Measurements from ENCODE around the gene REX1BD. TPM values are rescaled to one million over a fixed set of nuclear protein-coding genes. Genes with fewer than 3 reads are reported as not detected.

The REX1BD gene
- total and polyA plus RNA-seq, 11 donors: 42.9 to 205 (median 68.2) TPM

DNA sequence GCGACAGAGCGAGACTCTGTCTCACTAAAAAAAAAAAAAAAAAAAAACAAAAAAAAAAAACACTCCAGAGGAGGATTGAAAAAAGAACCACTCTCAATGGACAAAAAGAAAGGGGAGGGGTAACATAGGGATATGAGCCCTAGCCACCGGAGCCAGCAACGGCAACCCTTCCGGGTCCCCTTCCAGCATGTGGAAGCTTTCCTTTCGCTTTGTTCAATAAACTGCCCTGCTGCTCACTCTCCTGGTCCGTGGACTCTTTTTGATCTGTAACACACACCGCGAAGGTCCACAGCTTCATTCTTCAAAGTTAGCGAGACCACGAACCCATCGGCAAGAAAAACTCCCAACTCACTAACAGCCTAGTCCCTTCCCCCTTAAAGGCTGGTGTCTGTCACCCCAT, 1.0 kb upstream of the REX1BD start:
- no peak for DNase-seq
- H3K4me3 ChIP-seq: no peak overlapping the region
- intact Hi-C loops (cut with DNase I): loop anchor here in 6 of 10 donors (5.0 to 10.0 kb wide), 5 partner anchors 115 to 260 kb away; no protein-coding TSS in a partner anchor
- ATAC-seq: no peak
- peak overlapping the region in 4 of 12 donors; percentile 90 to 97 (median 92) for H3K27ac ChIP-seq
- no peaks in the 10 kb centered on the region for H3K27me3 ChIP-seq
- H3K9me3 ChIP-seq: no peaks in the 10 kb centered on the region
- peaks cover 0 to 15% (median 11%) of the 10 kb centered on the region in 9 donors for H3K36me3 ChIP-seq
- no peak for TF ChIP-seq POLR2A (IDR thresholded peaks at IDR 0.05)
- TF ChIP-seq, protein P1, sequence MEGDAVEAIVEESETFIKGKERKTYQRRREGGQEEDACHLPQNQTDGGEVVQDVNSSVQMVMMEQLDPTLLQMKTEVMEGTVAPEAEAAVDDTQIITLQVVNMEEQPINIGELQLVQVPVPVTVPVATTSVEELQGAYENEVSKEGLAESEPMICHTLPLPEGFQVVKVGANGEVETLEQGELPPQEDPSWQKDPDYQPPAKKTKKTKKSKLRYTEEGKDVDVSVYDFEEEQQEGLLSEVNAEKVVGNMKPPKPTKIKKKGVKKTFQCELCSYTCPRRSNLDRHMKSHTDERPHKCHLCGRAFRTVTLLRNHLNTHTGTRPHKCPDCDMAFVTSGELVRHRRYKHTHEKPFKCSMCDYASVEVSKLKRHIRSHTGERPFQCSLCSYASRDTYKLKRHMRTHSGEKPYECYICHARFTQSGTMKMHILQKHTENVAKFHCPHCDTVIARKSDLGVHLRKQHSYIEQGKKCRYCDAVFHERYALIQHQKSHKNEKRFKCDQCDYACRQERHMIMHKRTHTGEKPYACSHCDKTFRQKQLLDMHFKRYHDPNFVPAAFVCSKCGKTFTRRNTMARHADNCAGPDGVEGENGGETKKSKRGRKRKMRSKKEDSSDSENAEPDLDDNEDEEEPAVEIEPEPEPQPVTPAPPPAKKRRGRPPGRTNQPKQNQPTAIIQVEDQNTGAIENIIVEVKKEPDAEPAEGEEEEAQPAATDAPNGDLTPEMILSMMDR (IDR thresholded peaks at IDR 0.05): no peak
- WGBS, 4 donors: 92 to 96% (median 94%) methylated on average over 12 of the region's 12 CpGs
- peaks cover 0 to 43% (median 17%) of the 10 kb centered on the region in 12 donors for H3K4me1 ChIP-seq

DNA sequence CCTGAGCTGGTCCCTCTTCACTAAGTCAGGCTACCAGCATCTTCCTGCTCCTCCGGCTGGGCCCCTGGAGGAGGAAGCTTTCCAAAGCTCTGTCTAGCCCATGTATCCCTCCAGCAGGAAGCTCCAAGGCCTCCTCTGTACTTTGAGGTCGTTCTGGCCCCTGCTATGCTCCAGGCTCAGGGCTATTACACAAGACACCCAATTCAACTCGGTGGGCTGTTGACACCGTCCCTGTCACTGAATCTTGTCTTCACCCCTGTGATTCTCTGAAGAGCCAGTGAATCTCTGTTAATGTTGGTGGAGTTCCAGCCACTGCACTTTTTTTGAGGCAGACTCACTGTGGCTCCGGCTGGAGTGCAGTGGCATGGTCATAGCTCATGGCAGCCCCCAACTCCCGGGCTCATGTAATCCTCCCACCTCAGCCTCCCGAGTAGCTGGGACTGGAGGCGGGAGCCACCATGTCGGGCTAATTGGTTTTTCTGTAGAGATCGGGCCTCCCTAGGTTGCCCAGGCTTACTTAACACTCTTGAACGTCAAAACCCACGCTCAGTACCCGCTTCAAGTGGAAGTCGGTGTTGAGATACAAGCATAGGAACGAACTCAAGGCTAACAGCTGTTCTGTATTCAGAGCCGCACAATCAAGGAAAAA, 512 bp upstream of the REX1BD start:
- intact Hi-C loops (cut with DNase I): loop anchor here in 6 of 10 donors (5.0 to 10.0 kb wide), 5 partner anchors 116 to 259 kb away; no protein-coding TSS in a partner anchor
- 29 to 47% (median 35%) methylated on average over 8 to 16 of the region's 16 CpGs for WGBS, 4 donors
- Histone ChIP-seq H3K27ac (peak overlapping the region; percentile 75 to 97 (median 92)), H3K4me1 (peaks cover 0 to 43% (median 17%) of the 10 kb centered on the region in 12 donors), H3K27me3 (no peaks in the 10 kb centered on the region), H3K9me3 (no peaks in the 10 kb centered on the region), H3K36me3 (peaks cover 0 to 15% (median 11%) of the 10 kb centered on the region in 9 donors), H3K4me3 (peak overlapping the region; percentile 66 to 98 (median 90))
- no peak for ATAC-seq
- TF ChIP-seq POLR2A (IDR thresholded peaks at IDR 0.05): no peak
- TF ChIP-seq, protein P1 (IDR thresholded peaks at IDR 0.05): no peak
- DNase-seq: no peak

DNA sequence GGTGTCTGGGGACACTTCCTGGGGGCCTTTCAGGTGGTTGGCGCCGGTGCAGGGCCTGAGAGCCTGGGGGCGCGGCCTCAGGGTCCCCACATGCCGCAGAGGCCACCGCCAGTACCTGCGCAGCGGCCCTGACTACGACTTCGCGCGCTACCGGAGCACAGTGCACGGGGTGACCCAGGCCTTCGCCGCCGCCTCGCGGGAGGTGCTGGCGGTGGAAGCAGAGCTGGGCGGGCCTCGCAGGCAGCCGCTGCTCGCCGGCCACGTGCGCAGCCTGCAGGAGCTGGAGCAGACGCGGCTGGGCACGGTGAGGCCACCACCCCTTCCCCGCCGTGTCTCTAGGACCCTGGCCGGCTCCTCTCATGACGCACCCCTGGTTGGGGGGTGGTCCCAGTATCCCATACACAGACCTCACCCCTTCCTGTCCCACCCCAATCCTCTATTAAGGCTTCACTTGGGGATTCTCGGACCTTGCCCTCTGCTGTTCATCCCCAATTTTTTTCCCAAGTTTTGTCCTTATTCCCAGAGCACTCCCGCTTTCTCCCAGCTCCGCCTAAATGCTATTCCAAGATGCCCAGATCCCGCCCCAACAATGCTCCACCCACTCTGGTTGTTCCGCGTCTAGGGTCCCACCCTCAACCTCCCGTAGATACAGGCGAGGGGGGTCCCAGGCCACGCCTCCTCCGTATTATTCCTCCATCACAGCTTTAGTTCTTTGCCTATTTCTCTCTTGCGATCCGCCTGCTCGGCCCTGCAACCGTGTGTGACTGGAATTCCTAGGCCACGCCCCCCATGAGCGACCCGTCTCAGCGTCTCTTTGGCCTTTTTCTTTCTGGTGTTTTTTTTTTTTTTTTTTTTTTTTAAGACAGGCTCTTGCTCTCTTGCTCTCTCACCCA, 1.0 kb downstream of the REX1BD start:
- 12 to 34% (median 17%) methylated on average over 23 to 52 of the region's 52 CpGs for WGBS, 4 donors
- peaks cover 0 to 54% (median 25%) of the 10 kb centered on the region in 12 donors for H3K4me1 ChIP-seq

More for the DNA sequence above, 1.0 kb downstream of the REX1BD start:
- DNase-seq (peak; percentile 56 to 80 (median 70)), ATAC-seq (peak; percentile 15 to 73 (median 69))
- TF ChIP-seq, protein P1 (IDR thresholded peaks at IDR 0.05): peak in 6 of 12 donors; percentile 4 to 37 (median 20)
- TF ChIP-seq POLR2A (IDR thresholded peaks at IDR 0.05): no peak
- intact Hi-C loops (cut with DNase I): loop anchor here in 9 of 10 donors (5.0 to 10.0 kb wide), 11 partner anchors 65 to 278 kb away; partner anchors contain the start of gene CRTC1 (in 3 of the 9)
- H3K27me3 ChIP-seq: no peaks in the 10 kb centered on the region
- peak overlapping the region; percentile 75 to 97 (median 92) for H3K27ac ChIP-seq
- H3K36me3 ChIP-seq: peaks cover 0 to 15% (median 11%) of the 10 kb centered on the region in 9 donors
- no peaks in the 10 kb centered on the region for H3K9me3 ChIP-seq
- H3K4me3 ChIP-seq: peak overlapping the region; percentile 66 to 98 (median 90)

All from heart left ventricle (tissue), 16 donors.